ENCODE data around the gene ZNRF1.

Gene ZNRF1

GRCh38 chr16:75019007-75019406 is 20.2 kb downstream of the ZNRF1 start:
- peaks cover 15% of the 10 kb centered on the region for H3K9me3 ChIP-seq (ENCODE audit: severe bottlenecking)
- DNase-seq (ENCODE audit: low spot score), result no peak
- H3K4me1 ChIP-seq (ENCODE audit: insufficient read depth, poor library complexity, severe bottlenecking), result peaks cover 33% of the 10 kb centered on the region
- H3K27me3 ChIP-seq (ENCODE audit: insufficient read depth, poor library complexity, severe bottlenecking), result no peaks in the 10 kb centered on the region
- no peak overlapping the region for H3K27ac ChIP-seq (ENCODE audit: poor library complexity, severe bottlenecking)
- no peak for TF ChIP-seq CTCF (IDR thresholded peaks at IDR 0.05; ENCODE audit: poor library complexity, severe bottlenecking)
- no peak for ATAC-seq (ENCODE audit: low read depth)
- H3K4me3 ChIP-seq (ENCODE audit: severe bottlenecking), result no peak overlapping the region
- peaks cover 6% of the 10 kb centered on the region; the same call in 1 of the 2 replicates for H3K36me3 ChIP-seq (ENCODE audit: low read depth)

- ATAC-seq (ENCODE audit: low read depth) (no peak), DNase-seq (ENCODE audit: low spot score) (no peak)
- Histone ChIP-seq H3K4me3 (ENCODE audit: severe bottlenecking) (no peak overlapping the region), H3K9me3 (ENCODE audit: severe bottlenecking) (peaks cover 15% of the 10 kb centered on the region), H3K27ac (ENCODE audit: poor library complexity, severe bottlenecking) (no peak overlapping the region), H3K27me3 (ENCODE audit: insufficient read depth, poor library complexity, severe bottlenecking) (no peaks in the 10 kb centered on the region), H3K36me3 (ENCODE audit: low read depth) (peaks cover 6% of the 10 kb centered on the region; the same call in 1 of the 2 replicates), H3K4me1 (ENCODE audit: insufficient read depth, poor library complexity, severe bottlenecking) (peaks cover 28% of the 10 kb centered on the region)
- no peak for TF ChIP-seq CTCF (IDR thresholded peaks at IDR 0.05; ENCODE audit: poor library complexity, severe bottlenecking)
Observed at GRCh38 chr16:75019586-75019985, 20.8 kb downstream of the ZNRF1 start.

GRCh38 chr16:75021410-75021809 is 22.6 kb downstream of the ZNRF1 start:
- ATAC-seq (ENCODE audit: low read depth), result no peak
- Histone ChIP-seq H3K27me3 (ENCODE audit: insufficient read depth, poor library complexity, severe bottlenecking) (no peaks in the 10 kb centered on the region), H3K9me3 (ENCODE audit: severe bottlenecking) (peaks cover 15% of the 10 kb centered on the region), H3K4me3 (ENCODE audit: severe bottlenecking) (no peak overlapping the region), H3K36me3 (ENCODE audit: low read depth) (peaks cover 6% of the 10 kb centered on the region; the same call in 1 of the 2 replicates), H3K27ac (ENCODE audit: poor library complexity, severe bottlenecking) (no peak overlapping the region), H3K4me1 (ENCODE audit: insufficient read depth, poor library complexity, severe bottlenecking) (peaks cover 34% of the 10 kb centered on the region)
- no peak for DNase-seq (ENCODE audit: low spot score)
- no peak for TF ChIP-seq CTCF (IDR thresholded peaks at IDR 0.05; ENCODE audit: poor library complexity, severe bottlenecking)

GRCh38 chr16:75022567-75022966 is 23.7 kb downstream of the ZNRF1 start:
- no peak for DNase-seq (ENCODE audit: low spot score)
- peaks cover 6% of the 10 kb centered on the region; the same call in 1 of the 2 replicates for H3K36me3 ChIP-seq (ENCODE audit: low read depth)
- no peaks in the 10 kb centered on the region for H3K27me3 ChIP-seq (ENCODE audit: insufficient read depth, poor library complexity, severe bottlenecking)
- no peak for ATAC-seq (ENCODE audit: low read depth)
- H3K27ac ChIP-seq (ENCODE audit: poor library complexity, severe bottlenecking), result no peak overlapping the region
- TF ChIP-seq CTCF (IDR thresholded peaks at IDR 0.05; ENCODE audit: poor library complexity, severe bottlenecking), result no peak
- H3K4me1 ChIP-seq (ENCODE audit: insufficient read depth, poor library complexity, severe bottlenecking), result peaks cover 27% of the 10 kb centered on the region
- peaks cover 15% of the 10 kb centered on the region for H3K9me3 ChIP-seq (ENCODE audit: severe bottlenecking)
- H3K4me3 ChIP-seq (ENCODE audit: severe bottlenecking), result no peak overlapping the region

GRCh38 chr16:75023009-75023408 is 24.2 kb downstream of the ZNRF1 start:
- TF ChIP-seq CTCF (IDR thresholded peaks at IDR 0.05; ENCODE audit: poor library complexity, severe bottlenecking), result no peak
- Histone ChIP-seq H3K4me3 (ENCODE audit: severe bottlenecking) (no peak overlapping the region), H3K36me3 (ENCODE audit: low read depth) (peaks cover 6% of the 10 kb centered on the region; the same call in 1 of the 2 replicates), H3K27ac (ENCODE audit: poor library complexity, severe bottlenecking) (no peak overlapping the region), H3K27me3 (ENCODE audit: insufficient read depth, poor library complexity, severe bottlenecking) (no peaks in the 10 kb centered on the region), H3K9me3 (ENCODE audit: severe bottlenecking) (peaks cover 15% of the 10 kb centered on the region), H3K4me1 (ENCODE audit: insufficient read depth, poor library complexity, severe bottlenecking) (peaks cover 25% of the 10 kb centered on the region)
- ATAC-seq (ENCODE audit: low read depth), result no peak
- no peak for DNase-seq (ENCODE audit: low spot score)

Measured in RWPE2 (cell line).